PC-3 (cell line): ENCODE measurements around the gene TEKT3.

ENCODE experiments used
- EZH2 ChIP-seq: fragments of 300-600 bp; sonication (generic); IDR thresholded peaks from one replicate; pipeline ENCODE4 v1.6.1; 2017; ENCODE audit warnings: antibody characterized with exemption, mild to moderate bottlenecking, low read length; ENCODE audit not compliant: unreplicated experiment
- EZH2phosphoT487 ChIP-seq: fragments of 300-600 bp; sonication (generic); IDR thresholded peaks from 2 replicates; pipeline ENCODE4 v1.6.1; 2018; ENCODE audit warnings: mild to moderate bottlenecking, antibody characterized with exemption, low read length, borderline replicate concordance
- TF ChIP-seq, protein P1 (sequence below): fragments of 300-600 bp; sonication (generic); conservative IDR thresholded peaks from 2 replicates; pipeline ENCODE4 v1.5.1; 2017; ENCODE audit warnings: antibody characterized with exemption, low read depth, mild to moderate bottlenecking, low read length

DNA sequence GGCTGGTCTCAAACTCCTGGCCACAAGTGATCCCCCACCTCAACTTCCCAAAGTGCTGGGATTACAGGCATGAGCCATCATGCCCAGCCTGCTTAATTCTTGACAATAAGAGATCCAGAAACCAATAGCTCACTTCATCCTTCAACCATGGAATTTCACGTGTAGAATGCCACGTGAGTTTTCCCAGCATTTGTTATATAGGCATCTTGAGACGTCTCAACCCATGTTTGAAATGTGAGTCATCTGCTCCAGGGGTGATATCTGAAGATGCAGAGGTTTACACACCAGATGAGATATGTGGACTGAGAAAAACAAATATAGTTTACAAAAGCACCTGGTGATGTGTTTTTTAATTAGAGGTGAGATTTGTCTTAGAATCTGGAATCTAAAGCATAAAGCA lies 7.1 kb downstream of the TEKT3 start:
- TF ChIP-seq EZH2 (no peak), EZH2phosphoT487 (no peak)
- TF ChIP-seq, protein P1, sequence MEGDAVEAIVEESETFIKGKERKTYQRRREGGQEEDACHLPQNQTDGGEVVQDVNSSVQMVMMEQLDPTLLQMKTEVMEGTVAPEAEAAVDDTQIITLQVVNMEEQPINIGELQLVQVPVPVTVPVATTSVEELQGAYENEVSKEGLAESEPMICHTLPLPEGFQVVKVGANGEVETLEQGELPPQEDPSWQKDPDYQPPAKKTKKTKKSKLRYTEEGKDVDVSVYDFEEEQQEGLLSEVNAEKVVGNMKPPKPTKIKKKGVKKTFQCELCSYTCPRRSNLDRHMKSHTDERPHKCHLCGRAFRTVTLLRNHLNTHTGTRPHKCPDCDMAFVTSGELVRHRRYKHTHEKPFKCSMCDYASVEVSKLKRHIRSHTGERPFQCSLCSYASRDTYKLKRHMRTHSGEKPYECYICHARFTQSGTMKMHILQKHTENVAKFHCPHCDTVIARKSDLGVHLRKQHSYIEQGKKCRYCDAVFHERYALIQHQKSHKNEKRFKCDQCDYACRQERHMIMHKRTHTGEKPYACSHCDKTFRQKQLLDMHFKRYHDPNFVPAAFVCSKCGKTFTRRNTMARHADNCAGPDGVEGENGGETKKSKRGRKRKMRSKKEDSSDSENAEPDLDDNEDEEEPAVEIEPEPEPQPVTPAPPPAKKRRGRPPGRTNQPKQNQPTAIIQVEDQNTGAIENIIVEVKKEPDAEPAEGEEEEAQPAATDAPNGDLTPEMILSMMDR, result no peak
